GM13976 (cell line): ENCODE data around the gene PQBP1.

ENCODE experiments used
- DNase-seq: peaks from one replicate; pipeline ENCODE4 v3.0.0; 2012; ENCODE audit warnings: low spot score
- CTCF ChIP-seq: IDR thresholded peaks from 2 replicates; pipeline ENCODE4 v1.5.1; 2012; ENCODE audit warnings: borderline replicate concordance, mild to moderate bottlenecking; ENCODE audit not compliant: insufficient read depth; ENCODE audit errors: extremely low read depth, missing control alignments, control extremely low read depth
- in situ Hi-C: fragments of 300-500 bp; cut with MboI; formaldehyde crosslinking; loops from one replicate; pipeline ENCODE4 v1.12.0; 2022; ENCODE audit warnings: low sequenced_read_pairs, mixed read lengths, inconsistent platforms; ENCODE audit not compliant: unreplicated experiment

The PQBP1 gene

DNA sequence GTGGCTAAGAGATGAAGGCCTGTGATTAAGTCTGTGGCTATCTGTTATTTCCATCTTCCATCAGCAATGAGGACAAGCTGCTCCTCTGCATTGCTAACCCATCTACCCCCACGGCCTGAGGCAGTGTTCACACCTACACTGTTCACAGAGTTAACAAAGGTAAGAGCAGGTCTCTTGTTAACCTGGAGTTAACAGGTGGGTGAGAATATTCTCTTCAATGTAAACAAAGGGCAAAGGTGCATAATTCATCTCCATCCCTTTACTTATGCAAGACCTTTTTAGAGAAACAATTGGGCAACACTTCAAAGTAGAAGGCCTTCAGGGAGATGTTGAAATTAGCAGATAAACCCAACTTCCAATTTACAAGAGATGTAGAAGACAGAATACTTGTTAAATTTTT, 10.9 kb downstream of the PQBP1 start:
- TF ChIP-seq CTCF, result no peak
- in situ Hi-C loops, result no loop called here
- DNase-seq, result no peak

DNA sequence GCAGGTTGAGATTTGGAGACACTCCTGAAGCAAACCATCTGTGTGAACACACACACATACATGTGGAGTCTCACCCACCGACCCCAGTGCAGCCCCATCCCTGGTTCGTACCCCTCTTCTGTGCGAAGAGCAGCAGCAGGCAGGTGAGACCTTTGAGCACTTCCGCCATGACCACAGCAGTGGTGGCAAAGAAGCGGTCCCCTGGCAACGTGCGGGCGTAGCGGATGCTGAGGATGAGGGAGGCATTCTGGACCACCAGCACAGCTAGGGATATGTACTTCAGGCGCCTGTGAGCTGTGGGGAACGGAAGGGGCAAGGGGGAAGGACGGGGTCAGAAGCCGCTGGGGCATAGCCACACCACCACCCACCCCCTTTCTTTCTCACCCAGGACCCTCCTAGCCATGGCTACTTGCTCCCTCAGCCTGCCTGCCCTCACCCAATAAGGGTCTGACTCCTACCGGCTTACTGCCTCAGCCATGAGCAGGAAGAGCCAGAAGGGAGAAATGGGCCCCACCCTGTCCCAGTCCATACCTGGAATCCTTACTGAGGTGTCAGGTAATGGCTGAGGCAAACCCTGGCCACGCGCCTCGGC, 12.1 kb downstream of the PQBP1 start:
- in situ Hi-C loops, result no loop called here
- TF ChIP-seq CTCF, result no peak
- no peak for DNase-seq

DNA sequence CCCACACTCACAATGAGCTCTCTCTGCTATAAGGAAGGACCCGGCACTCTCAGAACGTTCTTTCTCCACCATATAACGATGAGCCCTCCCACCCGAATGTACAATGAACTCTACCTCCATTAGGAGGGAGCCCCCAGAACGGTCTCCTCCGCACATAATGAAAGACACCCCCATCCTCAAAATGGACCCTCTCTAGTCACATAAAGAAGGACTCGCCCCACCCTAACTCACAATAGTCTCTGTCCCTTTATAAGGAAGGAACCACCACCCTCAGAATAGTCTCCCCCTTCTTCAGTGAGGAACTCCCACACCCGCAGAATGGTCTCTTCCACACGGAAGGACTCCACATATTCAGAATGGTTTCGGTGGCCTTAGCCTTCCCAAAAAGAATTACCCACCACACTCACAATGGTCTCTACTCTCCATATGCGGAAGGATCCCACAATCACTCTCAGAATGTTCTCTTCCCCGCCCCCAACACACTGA, 13.2 kb downstream of the PQBP1 start:
- TF ChIP-seq CTCF, result no peak
- in situ Hi-C loops, result no loop called here
- DNase-seq, result no peak

GRCh38 chrX:48911412-48912182, 13.9 kb downstream of the PQBP1 start, which contains the start of gene SLC35A2:
Gene SLC35A2, minus strand, starts transcription at chrX:48911646. Its CDS starts 10 bp downstream, at chrX:48911636.
- in situ Hi-C loops, result no loop called here
- peak; percentile 82 for DNase-seq
- no peak for TF ChIP-seq CTCF

DNA sequence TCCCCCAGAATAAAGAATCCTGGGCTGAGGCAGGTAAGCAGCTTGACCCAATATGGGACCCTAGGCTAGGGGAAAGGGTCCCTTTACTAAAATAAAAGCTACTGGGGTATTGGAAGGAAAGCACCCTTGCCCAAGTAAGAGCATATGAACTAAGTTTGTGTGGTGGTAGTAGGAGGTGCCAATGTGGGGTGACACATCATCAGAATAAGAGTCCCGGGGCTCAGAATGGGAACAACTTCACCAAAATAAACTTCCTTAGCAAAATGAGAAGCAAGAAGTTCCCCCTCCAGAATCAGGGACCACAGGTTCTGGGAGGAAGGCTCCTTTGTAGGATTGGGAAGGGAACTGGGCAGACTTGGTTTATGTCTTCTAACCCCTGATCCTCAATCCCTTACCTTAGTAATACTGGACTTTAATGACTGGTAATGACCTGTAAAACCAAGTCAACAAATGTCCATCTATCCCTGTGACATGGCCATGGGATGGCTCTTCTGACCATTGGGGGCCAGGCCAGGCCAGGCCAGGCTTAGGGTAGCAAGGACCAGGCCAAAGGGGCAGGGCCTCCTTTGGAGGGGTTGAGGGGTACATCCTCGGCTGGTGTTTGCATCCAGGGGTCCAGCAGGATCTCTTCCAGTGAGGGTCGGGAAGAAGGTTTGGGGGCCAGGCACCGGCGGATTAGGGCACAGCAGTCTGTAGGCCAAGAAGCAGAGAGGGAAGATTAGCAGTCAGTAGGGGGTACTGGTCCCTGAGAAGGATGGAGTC, 16.1 kb downstream of the PQBP1 start:
- TF ChIP-seq CTCF, result no peak
- DNase-seq, result no peak
- in situ Hi-C loops, result no loop called here
